ENCODE data around the gene KLF17. TPM values are rescaled to one million over a fixed set of nuclear protein-coding genes. Genes with fewer than 3 reads are reported as not detected.
A peak's percentile ranks its signal among the peaks of the same experiment; 100 is the strongest.

The KLF17 gene
- total and polyA plus RNA-seq, 2 experiments from 2014 or later, result not detected

DNA sequence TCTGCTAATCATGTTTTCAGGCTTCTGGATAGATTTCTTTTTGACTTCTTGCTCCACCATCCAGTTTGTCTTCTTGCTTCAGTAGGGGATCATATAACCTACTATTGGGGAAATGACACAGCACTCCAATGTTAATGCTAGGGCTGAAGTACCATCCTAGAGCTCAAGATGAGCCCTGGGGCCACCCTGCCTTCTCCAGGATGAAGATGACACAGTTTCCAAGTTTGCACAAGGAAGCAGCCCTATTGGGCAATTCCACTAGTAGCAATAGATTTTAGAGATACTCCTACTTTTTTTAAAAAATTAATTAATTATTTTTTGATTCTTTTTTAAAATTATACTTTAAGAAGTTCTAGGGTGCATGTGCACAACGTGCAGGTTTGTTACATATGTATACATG lies 34.1 kb downstream of the KLF17 start (continued):
- TF ChIP-seq CTCF (conservative IDR thresholded peaks at IDR 0.05; ENCODE audit: low read depth in 2 of 2) (no peak), POLR2AphosphoS5 (IDR thresholded peaks at IDR 0.05; ENCODE audit: low read depth) (no peak), REST (IDR thresholded peaks at IDR 0.05; ENCODE audit: unreplicated experiment) (no peak), CREB1 (CRISPR knock-in tag; IDR thresholded peaks at IDR 0.05; ENCODE audit: low read depth) (no peak), EZH2 (IDR thresholded peaks at IDR 0.05; ENCODE audit: low read depth, unreplicated experiment) (no peak), EZH2phosphoT487 (IDR thresholded peaks at IDR 0.05; ENCODE audit: unreplicated experiment) (no peak), ZNF331 (CRISPR knock-in tag; IDR thresholded peaks at IDR 0.05; ENCODE audit: low read depth) (no peak)

- Histone ChIP-seq H3K4me1 (ENCODE audit: insufficient read depth) (peaks cover 17% of the 10 kb centered on the region), H4K20me1 (replicated peaks; ENCODE audit: insufficient read depth) (no peaks in the 10 kb centered on the region), H3K4me3 (no peak overlapping the region), H3K27ac (ENCODE audit: low read depth) (no peak overlapping the region), H3K36me3 (ENCODE audit: insufficient read depth) (no peaks in the 10 kb centered on the region), H2AFZ (no peak overlapping the region), H3F3A (replicated peaks; ENCODE audit: low read depth) (no peaks in the 10 kb centered on the region), H3K27me3 (ENCODE audit: insufficient read depth) (no peaks in the 10 kb centered on the region), H3K9me2 (ENCODE audit: insufficient read depth) (no peaks in the 10 kb centered on the region), H3K4me2 (peak overlapping the region; percentile 8; the same call in 1 of the 2 replicates), H3K79me2 (replicated peaks; ENCODE audit: insufficient read depth) (no peaks in the 10 kb centered on the region)
- H3K36me3 Mint-ChIP-seq (ENCODE audit: low read depth), result no peaks in the 10 kb centered on the region
- 0 out of 2 replicates have a peak overlapping the region, but pooled peaks have one; percentile 89 for H3K27ac Mint-ChIP-seq
- no peaks in the 10 kb centered on the region for H3K9me3 Mint-ChIP-seq
- peaks cover 21% of the 10 kb centered on the region for H3K4me1 Mint-ChIP-seq
- DNase-seq (ENCODE audit: low spot score) (peak; percentile 70), ATAC-seq (peak; percentile 73)
- no peak overlapping the region for H3K4me3 Mint-ChIP-seq
- H3K27me3 Mint-ChIP-seq (ENCODE audit: insufficient read depth, low read depth, poor library complexity), result no peaks in the 10 kb centered on the region
- TF ChIP-seq CTCF (conservative IDR thresholded peaks at IDR 0.05; ENCODE audit: low read depth in 2 of 2) (no peak), STAT1 (IDR thresholded peaks at IDR 0.05; ENCODE audit: unreplicated experiment) (no peak), ZNF114 (CRISPR knock-in tag; IDR thresholded peaks at IDR 0.05) (no peak), ETS1 (IDR thresholded peaks at IDR 0.05) (no peak), EZH2 (IDR thresholded peaks at IDR 0.05; ENCODE audit: low read depth, unreplicated experiment) (no peak)
These were observed 35.4 kb downstream of the KLF17 start for GRCh38 chr1:44154049-44154448.

Data from GM23338 (cell line).